Spleen (tissue), 11 donors: Measurements from ENCODE around the gene EXOC4. TPM values are rescaled to one million over a fixed set of nuclear protein-coding genes. Genes with fewer than 3 reads are reported as not detected.

Experiments
- DNase-seq: peaks from one replicate; pipeline ENCODE4 v3.0.0-alpha.2; 2020
- H3K27ac ChIP-seq, 8 donors: fragments of 200-600 bp; sonication (generic) in 7 of 8; 1 replicate in 4 of 8; 2 replicates in 4 of 8; pipeline versions ENCODE4 v1.5.0 to v1.8.0; 2016 to 2021; ENCODE audit warnings: inconsistent platforms in 4 of 8, mild to moderate bottlenecking in 4 of 8, moderate library complexity in 1 of 8
- H3K27me3 ChIP-seq, 7 donors: fragments of 200-600 bp; sonication (generic) in 6 of 7; replicated peaks in 1 of 7; 1 replicate in 4 of 7; 2 replicates in 3 of 7; pipeline versions ENCODE4 v1.5.0 to v1.8.0; 2016 to 2021; ENCODE audit warnings: inconsistent platforms in 3 of 7, mild to moderate bottlenecking in 1 of 7
- H3K36me3 ChIP-seq, 6 donors: fragments of 200-600 bp; sonication (generic) in 5 of 6; 1 replicate in 4 of 6; 2 replicates in 2 of 6; pipeline versions ENCODE4 v1.5.0 to v1.8.0; 2016 to 2021; ENCODE audit warnings: inconsistent platforms in 2 of 6
- H3K4me1 ChIP-seq, 6 donors: fragments of 200-600 bp; sonication (generic) in 5 of 6; 1 replicate in 3 of 6; 2 replicates in 3 of 6; pipeline versions ENCODE4 v1.5.0 to v1.8.0; 2016 to 2021; ENCODE audit warnings: inconsistent platforms in 3 of 6
- H3K4me3 ChIP-seq, 8 donors: fragments of 200-600 bp; sonication (generic) in 7 of 8; 1 replicate in 4 of 8; 2 replicates in 4 of 8; pipeline versions ENCODE4 v1.5.0 to v1.8.0; 2016 to 2021; ENCODE audit warnings: inconsistent platforms in 4 of 8, mild to moderate bottlenecking in 4 of 8, moderate library complexity in 2 of 8
- H3K9me3 ChIP-seq, 8 donors: fragments of 200-600 bp; sonication (generic) in 7 of 8; 1 replicate in 4 of 8; 2 replicates in 4 of 8; pipeline versions ENCODE4 v1.5.0 to v1.8.0; 2016 to 2021; ENCODE audit warnings: inconsistent platforms in 4 of 8
- CTCF ChIP-seq, 11 experiments: fragments of 200-600 bp in 7 of 11; fragments of 450-650 bp in 4 of 11; sonication (generic) in 4 of 11; IDR thresholded peaks in 8 of 11; conservative IDR thresholded peaks in 3 of 11; 1 replicate in 7 of 11; 2 replicates in 4 of 11; pipeline versions ENCODE4 v1.4.0 to v1.8.0; 2016 to 2021; ENCODE audit warnings: antibody characterized with exemption in 11 of 11, inconsistent platforms in 4 of 11, mild to moderate bottlenecking in 1 of 11
- POLR2A ChIP-seq, 3 donors: fragments of 450-650 bp; IDR thresholded peaks; one replicate each; pipeline ENCODE4 v1.5.1; 2017; ENCODE audit warnings: antibody characterized with exemption in 3 of 3, mild to moderate bottlenecking in 1 of 3
- POLR2AphosphoS5 ChIP-seq, 3 donors: sonication (generic); formaldehyde crosslinking; IDR thresholded peaks; one replicate each; pipeline ENCODE4 v1.5.1; 2017; ENCODE audit warnings: antibody characterized with exemption in 3 of 3
- WGBS, 5 donors: extraction: QIAGEN DNeasy Blood & Tissue Kit in 3 of 5; methylation state at CpG; one replicate each; pipeline versions ENCODE4 v1.1.5 to v1.1.7; 2013 to 2018; 5-methylcytosine and 5-hydroxymethylcytosine counted together
- intact Hi-C: fragments of 100-400 bp; cut with DNase I; formaldehyde crosslinking; loops from one replicate; pipeline ENCODE4 v1.15.0; 2023; ENCODE audit warnings: low total_unique reads
- polyA plus RNA-seq, 3 donors: library from polyadenylated mRNA; stranded (reverse); fragments of 200-250 nt; gene quantifications; one replicate each; pipeline ENCODE4 v1.2.1, GENCODE V29; 2013
- total RNA-seq, 7 donors: library from RNA; depleted of rRNA in 3 of 7; stranded (reverse); fragments of >200 nt in 3 of 7; fragmentation: NEBNext Ultra II Directional in 4 of 7; extraction: Animal tissue kit (Norgen Biotek cat#: 25700) in 4 of 7; gene quantifications; one replicate each; pipeline versions ENCODE4 v1.1.0 to v1.2.1, GENCODE V29; 2016 to 2021
- donor health status: healthy with polysubstance abuse.
- donor health status: DM: no; HTN: no; CAD: no; lungs with moderate emphysema.
- donor health status: DM: no; HTN: no; CAD: no.
- donor health status: Bipolar disorder and iron deficiency.
- donor health status: healthy.
- donor health status: DM: no; HTN: no; CAD: no.
- donor health status: DM: yes; HTN: yes; CAD: no.

EXOC4 gene
- total and polyA plus RNA-seq, 10 donors = 14.1 to 138 (median 102) TPM

- Histone ChIP-seq H3K36me3 (peaks cover 0 to 67% (median 5%) of the 10 kb centered on the region in 6 donors), H3K27ac (no peak overlapping the region), H3K9me3 (peaks cover 0 to 3% (median 0%) of the 10 kb centered on the region in 8 donors), H3K4me1 (peaks cover 0 to under 1% (median 0%) of the 10 kb centered on the region in 6 donors), H3K4me3 (no peak overlapping the region), H3K27me3 (no peaks in the 10 kb centered on the region)
- no peak for DNase-seq
- intact Hi-C loops = no loop called here
- WGBS, 5 donors = 58 to 65% (median 62%) methylated on average over 3 of the region's 3 CpGs
- TF ChIP-seq POLR2A (IDR thresholded peaks at IDR 0.05) (no peak), CTCF (IDR thresholded peaks at IDR 0.05 in 8 of 11, conservative IDR thresholded peaks at IDR 0.05 in 3 of 11) (no peak), POLR2AphosphoS5 (IDR thresholded peaks at IDR 0.05) (no peak)
These were observed 225.8 kb downstream of the EXOC4 start for GRCh38 chr7:133478591-133479135.

- H3K4me1 ChIP-seq = peaks cover 0 to 6% (median 0%) of the 10 kb centered on the region in 6 donors
- no peaks in the 10 kb centered on the region for H3K27me3 ChIP-seq
- WGBS, 5 donors = 95 to 96% (median 95%) methylated on average over 10 of the region's 10 CpGs
- H3K9me3 ChIP-seq = no peaks in the 10 kb centered on the region
- H3K36me3 ChIP-seq = peaks cover 0 to 70% (median 8%) of the 10 kb centered on the region in 6 donors
- DNase-seq = no peak
- no peak overlapping the region for H3K4me3 ChIP-seq
- TF ChIP-seq CTCF (IDR thresholded peaks at IDR 0.05 in 8 of 11, conservative IDR thresholded peaks at IDR 0.05 in 3 of 11) (no peak), POLR2AphosphoS5 (IDR thresholded peaks at IDR 0.05) (no peak), POLR2A (IDR thresholded peaks at IDR 0.05) (no peak)
- intact Hi-C loops = no loop called here
- no peak overlapping the region for H3K27ac ChIP-seq
These were observed 226.7 kb downstream of the EXOC4 start for GRCh38 chr7:133479456-133480065.

GRCh38 chr7:133480868-133481267, 228.0 kb downstream of the EXOC4 start:
- intact Hi-C loops = no loop called here
- Histone ChIP-seq H3K36me3 (peaks cover 0 to 64% (median 8%) of the 10 kb centered on the region in 6 donors), H3K4me1 (peaks cover 0 to 6% (median 0%) of the 10 kb centered on the region in 6 donors), H3K4me3 (no peak overlapping the region), H3K9me3 (no peaks in the 10 kb centered on the region), H3K27ac (no peak overlapping the region), H3K27me3 (no peaks in the 10 kb centered on the region)
- WGBS, 5 donors = 86 to 91% (median 91%) methylated on average over 4 of the region's 4 CpGs
- TF ChIP-seq CTCF (IDR thresholded peaks at IDR 0.05 in 8 of 11, conservative IDR thresholded peaks at IDR 0.05 in 3 of 11) (no peak), POLR2A (IDR thresholded peaks at IDR 0.05) (no peak), POLR2AphosphoS5 (IDR thresholded peaks at IDR 0.05) (no peak)
- DNase-seq = no peak

- 86 to 93% (median 91%) methylated on average over 3 of the region's 3 CpGs for WGBS, 5 donors
- Histone ChIP-seq H3K36me3 (peaks cover 0 to 56% (median 8%) of the 10 kb centered on the region in 6 donors), H3K27ac (no peak overlapping the region), H3K9me3 (no peaks in the 10 kb centered on the region), H3K4me3 (no peak overlapping the region), H3K4me1 (peaks cover 0 to 6% (median 0%) of the 10 kb centered on the region in 6 donors), H3K27me3 (no peaks in the 10 kb centered on the region)
- intact Hi-C loops = no loop called here
- no peak for TF ChIP-seq POLR2A (IDR thresholded peaks at IDR 0.05)
- no peak for TF ChIP-seq CTCF (IDR thresholded peaks at IDR 0.05 in 8 of 11, conservative IDR thresholded peaks at IDR 0.05 in 3 of 11)
- TF ChIP-seq POLR2AphosphoS5 (IDR thresholded peaks at IDR 0.05) = no peak
- DNase-seq = no peak
These were observed 228.8 kb downstream of the EXOC4 start for GRCh38 chr7:133481676-133482075.
